Lung (tissue), 12 donors: ENCODE measurements around the gene STXBP6. TPM values are rescaled to one million over a fixed set of nuclear protein-coding genes. Genes with fewer than 3 reads are reported as not detected.

Experiments used
- ATAC-seq: fragments of 200-7000 bp; cut with Tn5 transposase; one replicate; pipeline ENCODE4 v1.9.1; 2020; ENCODE audit warnings: moderate number of reproducible peaks; ENCODE audit not compliant: insufficient read depth, low FRiP score
- DNase-seq, 3 donors: peaks; one replicate each; pipeline ENCODE4 v3.0.0-alpha.2; 2013 to 2017
- H3K27ac ChIP-seq, 2 donors: one replicate each; pipeline ENCODE4 v1.5.1; 2013; ENCODE audit warnings: mild to moderate bottlenecking in 2 of 2, moderate library complexity in 2 of 2, control low read depth in 1 of 2, inconsistent platforms in 1 of 2, low read depth in 1 of 2, low read length in 1 of 2
- H3K27me3 ChIP-seq, 3 donors: one replicate each; pipeline ENCODE4 v1.5.1; 2013; ENCODE audit warnings: low read length in 2 of 3; ENCODE audit not compliant: control insufficient read depth in 3 of 3, insufficient read depth in 3 of 3
- H3K36me3 ChIP-seq, 4 donors: one replicate each; pipeline ENCODE4 v1.5.1; 2013; ENCODE audit warnings: low read length in 4 of 4, mild to moderate bottlenecking in 1 of 4, moderate library complexity in 1 of 4; ENCODE audit not compliant: control insufficient read depth in 4 of 4, insufficient read depth in 4 of 4
- H3K4me1 ChIP-seq, 5 donors: one replicate each; pipeline ENCODE4 v1.5.1; 2013; ENCODE audit warnings: low read length in 5 of 5, mild to moderate bottlenecking in 2 of 5, moderate library complexity in 1 of 5; ENCODE audit not compliant: control insufficient read depth in 5 of 5, insufficient read depth in 5 of 5
- H3K4me3 ChIP-seq: one replicate; pipeline ENCODE4 v1.5.1; 2013; ENCODE audit warnings: mild to moderate bottlenecking, control low read depth, moderate library complexity
- H3K9ac ChIP-seq, 2 donors: one replicate each; pipeline ENCODE4 v1.5.1; 2013; ENCODE audit warnings: low read length in 2 of 2, control low read depth in 1 of 2; ENCODE audit not compliant: insufficient read depth in 1 of 2
- H3K9me3 ChIP-seq, 4 donors: one replicate each; pipeline ENCODE4 v1.5.1; 2013; ENCODE audit warnings: low read length in 3 of 4, mild to moderate bottlenecking in 1 of 4, moderate library complexity in 1 of 4; ENCODE audit not compliant: control insufficient read depth in 4 of 4, insufficient read depth in 3 of 4
- WGBS, 2 donors: extraction: QIAGEN DNeasy Blood & Tissue Kit; methylation state at CpG; one replicate each; pipeline ENCODE4 v1.1.7; 2013; 5-methylcytosine and 5-hydroxymethylcytosine counted together
- polyA plus RNA-seq, 2 donors: library from polyadenylated mRNA; stranded (reverse); fragments of 200-250 nt; gene quantifications; one replicate each; pipeline ENCODE4 v1.2.1, GENCODE V29; 2013
- total RNA-seq, 2 donors: library from RNA; depleted of rRNA in 1 of 2; stranded (reverse); fragments of >200 nt in 1 of 2; gene quantifications; one replicate each; pipeline ENCODE4 v1.2.1, GENCODE V29; 2014 to 2021
- TF ChIP-seq, protein P1 (sequence below): IDR thresholded peaks from 2 replicates; pipeline ENCODE4 v1.5.1; 2012; ENCODE audit warnings: mild to moderate bottlenecking; ENCODE audit errors: control extremely low read depth, extremely low read depth
- donor health status: control.
- donor health status: control.
- donor health status: Bipolar disorder and iron deficiency.
- donor health status: healthy.
- donor health status: DM: yes; HTN: yes; CAD: no.

The STXBP6 gene
- total and polyA plus RNA-seq, 4 donors: 9.3 to 42.5 (median 10.5) TPM

DNA sequence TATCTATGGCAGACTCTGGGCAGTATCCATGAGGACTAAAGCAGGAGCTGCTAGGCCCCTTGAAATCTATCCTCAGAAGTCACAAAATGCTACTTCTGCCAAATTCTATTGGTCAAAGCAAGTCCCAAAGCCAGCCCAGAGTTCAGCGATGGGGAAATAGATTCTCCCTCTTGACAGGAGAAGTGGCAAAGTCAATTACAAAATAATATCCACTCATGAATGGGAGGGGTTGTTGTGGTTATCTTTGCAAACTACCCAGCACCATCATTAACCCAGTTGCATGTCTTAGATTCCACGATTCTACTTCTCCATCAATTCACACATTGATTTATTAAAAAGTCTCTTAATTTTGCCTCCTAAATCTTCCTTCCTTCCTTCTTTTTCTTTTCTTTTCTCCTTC lies 30.7 kb upstream of the STXBP6 start:
- Histone ChIP-seq H3K9me3 (no peaks in the 10 kb centered on the region), H3K36me3 (no peaks in the 10 kb centered on the region), H3K4me3 (no peak overlapping the region), H3K4me1 (no peaks in the 10 kb centered on the region), H3K27me3 (no peaks in the 10 kb centered on the region), H3K9ac (no peak overlapping the region), H3K27ac (no peak overlapping the region)
- TF ChIP-seq, protein P1, sequence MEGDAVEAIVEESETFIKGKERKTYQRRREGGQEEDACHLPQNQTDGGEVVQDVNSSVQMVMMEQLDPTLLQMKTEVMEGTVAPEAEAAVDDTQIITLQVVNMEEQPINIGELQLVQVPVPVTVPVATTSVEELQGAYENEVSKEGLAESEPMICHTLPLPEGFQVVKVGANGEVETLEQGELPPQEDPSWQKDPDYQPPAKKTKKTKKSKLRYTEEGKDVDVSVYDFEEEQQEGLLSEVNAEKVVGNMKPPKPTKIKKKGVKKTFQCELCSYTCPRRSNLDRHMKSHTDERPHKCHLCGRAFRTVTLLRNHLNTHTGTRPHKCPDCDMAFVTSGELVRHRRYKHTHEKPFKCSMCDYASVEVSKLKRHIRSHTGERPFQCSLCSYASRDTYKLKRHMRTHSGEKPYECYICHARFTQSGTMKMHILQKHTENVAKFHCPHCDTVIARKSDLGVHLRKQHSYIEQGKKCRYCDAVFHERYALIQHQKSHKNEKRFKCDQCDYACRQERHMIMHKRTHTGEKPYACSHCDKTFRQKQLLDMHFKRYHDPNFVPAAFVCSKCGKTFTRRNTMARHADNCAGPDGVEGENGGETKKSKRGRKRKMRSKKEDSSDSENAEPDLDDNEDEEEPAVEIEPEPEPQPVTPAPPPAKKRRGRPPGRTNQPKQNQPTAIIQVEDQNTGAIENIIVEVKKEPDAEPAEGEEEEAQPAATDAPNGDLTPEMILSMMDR: no peak
- DNase-seq (no peak), ATAC-seq (no peak)
- 77 to 88% methylated on average over 2 of the region's 2 CpGs for WGBS, 2 donors

DNA sequence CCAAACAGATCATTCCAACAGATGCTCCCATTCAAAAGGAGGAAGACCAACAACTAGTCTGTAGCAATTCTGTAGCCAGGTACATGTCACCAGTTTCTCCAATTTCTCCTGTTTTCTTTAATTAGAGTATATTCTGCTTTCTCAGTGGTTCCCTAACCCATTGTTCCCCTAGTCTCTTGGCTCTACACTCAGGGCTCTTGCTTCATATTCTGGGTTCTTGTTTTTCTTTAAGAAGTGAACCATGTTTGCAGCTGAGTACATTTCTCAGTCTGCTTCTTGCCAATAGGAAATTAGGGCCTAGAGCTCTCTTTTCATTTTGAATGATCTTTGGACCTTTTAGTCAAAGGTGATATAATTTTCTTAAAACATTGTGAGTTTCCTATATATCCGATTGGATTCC lies 29.4 kb upstream of the STXBP6 start:
- Histone ChIP-seq H3K27me3 (no peaks in the 10 kb centered on the region), H3K27ac (no peak overlapping the region), H3K9me3 (no peaks in the 10 kb centered on the region), H3K4me3 (no peak overlapping the region), H3K9ac (no peak overlapping the region), H3K4me1 (no peaks in the 10 kb centered on the region), H3K36me3 (no peaks in the 10 kb centered on the region)
- TF ChIP-seq, protein P1: no peak
- DNase-seq: no peak
- ATAC-seq: no peak
- 97% methylated on average over 1 of the region's 1 CpG for WGBS, 2 donors

DNA sequence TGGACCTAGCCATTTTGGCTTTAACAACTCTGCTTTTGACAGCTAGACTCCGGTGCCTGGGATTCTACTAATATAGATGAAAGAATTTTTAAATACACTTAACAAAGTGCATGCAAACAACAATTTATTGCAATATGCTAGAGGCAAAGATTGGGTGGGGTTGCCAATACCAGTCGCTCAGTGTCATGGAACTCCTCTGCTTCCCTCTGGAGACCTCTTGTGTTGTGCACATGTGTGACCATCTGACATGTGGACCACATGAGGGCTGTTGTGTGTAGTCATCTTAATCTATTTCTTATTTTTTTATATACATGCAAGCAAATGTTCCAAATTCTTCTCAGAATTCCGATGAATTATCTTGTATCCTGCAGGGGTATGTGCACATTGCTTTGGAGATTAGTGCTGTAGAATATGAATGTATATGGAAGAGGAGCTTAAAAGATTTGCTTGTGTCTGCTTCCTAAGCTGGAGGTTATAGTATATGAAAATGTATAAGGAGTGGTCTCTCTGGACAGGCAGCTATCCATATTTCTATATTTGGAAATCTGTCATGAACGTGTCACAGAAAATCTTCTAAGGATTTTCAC lies 24.2 kb upstream of the STXBP6 start:
- no peak overlapping the region for H3K9ac ChIP-seq
- 89 to 92% methylated on average over 4 of the region's 4 CpGs for WGBS, 2 donors
- H3K4me3 ChIP-seq: no peak overlapping the region
- H3K27ac ChIP-seq: no peak overlapping the region
- no peak for ATAC-seq
- no peak for DNase-seq
- peaks cover 0 to 2% (median 0%) of the 10 kb centered on the region in 4 donors for H3K9me3 ChIP-seq
- no peaks in the 10 kb centered on the region for H3K27me3 ChIP-seq
- H3K4me1 ChIP-seq: peaks cover 0 to 5% (median 0%) of the 10 kb centered on the region in 5 donors
- H3K36me3 ChIP-seq: no peaks in the 10 kb centered on the region
- TF ChIP-seq, protein P1: no peak

DNA sequence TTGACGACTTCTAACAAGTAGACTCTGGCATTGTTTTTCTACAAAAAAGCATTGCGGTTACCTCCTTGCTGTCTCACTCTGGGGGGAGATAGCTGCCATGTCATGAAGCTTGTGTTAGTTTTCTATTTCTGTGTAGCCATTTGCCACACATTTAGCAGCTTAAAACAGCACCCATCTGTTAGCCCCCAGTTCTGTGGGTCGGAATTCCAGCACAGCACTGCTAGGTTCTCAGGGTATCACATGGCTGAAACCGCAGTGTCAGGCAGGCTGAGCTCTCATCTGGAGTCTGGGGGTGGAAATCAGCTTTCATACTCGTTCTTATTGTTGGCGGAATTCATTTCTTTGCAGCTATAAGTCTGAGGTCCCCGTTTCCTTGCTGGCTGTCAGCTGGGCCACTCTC lies 19.9 kb upstream of the STXBP6 start:
- ATAC-seq (no peak), DNase-seq (no peak)
- Histone ChIP-seq H3K27ac (no peak overlapping the region), H3K27me3 (no peaks in the 10 kb centered on the region), H3K36me3 (no peaks in the 10 kb centered on the region), H3K4me3 (no peak overlapping the region), H3K9me3 (peaks cover 0 to 2% (median 0%) of the 10 kb centered on the region in 4 donors), H3K9ac (no peak overlapping the region), H3K4me1 (peaks cover 0 to 14% (median 0%) of the 10 kb centered on the region in 5 donors)
- TF ChIP-seq, protein P1: no peak
- 88 to 92% methylated on average over 7 of the region's 7 CpGs for WGBS, 2 donors
